Keratinocyte (primary cell): ENCODE results near the gene DCAF17. TPM values are rescaled to one million over a fixed set of nuclear protein-coding genes. Genes with fewer than 3 reads are reported as not detected.

Source experiments
- DNase-seq: peaks from one replicate; pipeline ENCODE4 v3.0.0-alpha.2; 2011; ENCODE audit warnings: low read depth, missing footprints, low spot score
- FAIRE-seq: peaks from 2 replicates; lab custom pipeline; 2011; peaks lifted over from hg19 to GRCh38; lab: Jason Lieb, UNC
- H2AFZ ChIP-seq: 2 replicates; pipeline ENCODE4 v1.6.0; 2012; ENCODE audit warnings: low read length, control low read depth, inconsistent platforms; ENCODE audit not compliant: control insufficient read depth
- H3K27ac ChIP-seq: 2 replicates; pipeline ENCODE4 v1.5.1; 2011; ENCODE audit warnings: low read length; ENCODE audit not compliant: control insufficient read depth, insufficient read depth
- H3K27me3 ChIP-seq: 3 replicates; pipeline ENCODE4 v1.6.0; 2011; ENCODE audit warnings: low read length; ENCODE audit not compliant: control insufficient read depth, insufficient read depth; ENCODE audit errors: extremely low read depth
- H3K36me3 ChIP-seq, 2 experiments: 2 replicates in 1 of 2; 3 replicates in 1 of 2; pipeline ENCODE4 v1.5.1; 2011; ENCODE audit warnings: low read length in 2 of 2, mild to moderate bottlenecking in 1 of 2; ENCODE audit not compliant: control insufficient read depth in 2 of 2, insufficient read depth in 2 of 2; ENCODE audit errors: extremely low read depth in 1 of 2
- H3K4me1 ChIP-seq: 3 replicates; pipeline ENCODE4 v1.5.1; 2011; ENCODE audit warnings: low read length; ENCODE audit not compliant: control insufficient read depth, insufficient read depth; ENCODE audit errors: extremely low read depth
- H3K4me2 ChIP-seq: 3 replicates; pipeline ENCODE4 v1.6.0; 2011; ENCODE audit warnings: low read depth, low read length; ENCODE audit not compliant: control insufficient read depth, insufficient read depth; ENCODE audit errors: extremely low read depth
- H3K4me3 ChIP-seq, 3 experiments: fragments of 200-600 bp in 1 of 3; sonication (generic) in 1 of 3; 2 replicates in 2 of 3; 3 replicates in 1 of 3; pipeline ENCODE4 v1.5.1; 2011 to 2016; ENCODE audit warnings: low read length in 3 of 3, mild to moderate bottlenecking in 3 of 3, control low read depth in 2 of 3, inconsistent platforms in 1 of 3, low read depth in 1 of 3, mixed read lengths in 1 of 3, mixed run types in 1 of 3, moderate library complexity in 1 of 3; ENCODE audit not compliant: control insufficient read depth in 2 of 3, insufficient read depth in 2 of 3; ENCODE audit errors: extremely low read depth in 1 of 3
- H3K79me2 ChIP-seq: 2 replicates; pipeline ENCODE4 v1.6.0; 2012; ENCODE audit warnings: low read length; ENCODE audit not compliant: control insufficient read depth, insufficient read depth
- H3K9ac ChIP-seq: 3 replicates; pipeline ENCODE4 v1.6.0; 2011; ENCODE audit warnings: low read length; ENCODE audit not compliant: control insufficient read depth, insufficient read depth; ENCODE audit errors: extremely low read depth
- H3K9me1 ChIP-seq: 3 replicates; pipeline ENCODE4 v1.6.0; 2011; ENCODE audit warnings: low read length; ENCODE audit not compliant: control insufficient read depth, insufficient read depth; ENCODE audit errors: extremely low read depth
- H3K9me3 ChIP-seq: 2 replicates; pipeline ENCODE4 v1.5.1; 2012; ENCODE audit warnings: low read depth, low read length; ENCODE audit not compliant: control insufficient read depth
- H4K20me1 ChIP-seq: 3 replicates; pipeline ENCODE4 v1.6.0; 2011; ENCODE audit warnings: low read length; ENCODE audit not compliant: control insufficient read depth, insufficient read depth; ENCODE audit errors: extremely low read depth
- EZH2 ChIP-seq: IDR thresholded peaks from one replicate; pipeline ENCODE4 v1.6.1; 2012; ENCODE audit warnings: inconsistent platforms, mild to moderate bottlenecking, low read length, moderate library complexity
- dilution Hi-C: fragments of 300-500 bp; cut with MboI; formaldehyde crosslinking; loops from one replicate; pipeline ENCODE4 v1.7.0; 2020; ENCODE audit warnings: low sequenced_read_pairs; ENCODE audit not compliant: extremely low pct_ligation_motif_present
- polyA plus RNA-seq, 5 experiments: library from polyadenylated mRNA; depleted of rRNA in 3 of 5; stranded (reverse) in 3 of 5; stranded (forward) in 1 of 5; unstranded in 1 of 5; fragments of >200 nt; gene quantifications; 1 replicate in 1 of 5; 2 replicates in 3 of 5; 3 replicates in 1 of 5; pipeline versions ENCODE4 v1.2.1 to v1.2.3, GENCODE V29; 2011 to 2012; ENCODE audit warnings: missing spikeins in 2 of 5, low read depth in 1 of 5, low replicate concordance in 1 of 5
- TF ChIP-seq, protein P1 (sequence below), 3 experiments: IDR thresholded peaks in 1 of 3; conservative IDR thresholded peaks in 1 of 3; optimal IDR thresholded peaks in 1 of 3; 2 replicates in 2 of 3; 3 replicates in 1 of 3; pipeline versions ENCODE3 to v1.5.1; 2011; ENCODE audit warnings: low read length in 3 of 3, mild to moderate bottlenecking in 3 of 3, moderate library complexity in 2 of 3, control low read depth in 1 of 3, inconsistent platforms in 1 of 3; ENCODE audit not compliant: insufficient read depth in 2 of 3; ENCODE audit errors: extremely low read depth in 1 of 3

DCAF17 gene
- polyA plus RNA-seq, 1 donor (not counting 4 experiments of a cell fraction or from before 2014, with no cell fraction given) = 22.9 TPM

DNA sequence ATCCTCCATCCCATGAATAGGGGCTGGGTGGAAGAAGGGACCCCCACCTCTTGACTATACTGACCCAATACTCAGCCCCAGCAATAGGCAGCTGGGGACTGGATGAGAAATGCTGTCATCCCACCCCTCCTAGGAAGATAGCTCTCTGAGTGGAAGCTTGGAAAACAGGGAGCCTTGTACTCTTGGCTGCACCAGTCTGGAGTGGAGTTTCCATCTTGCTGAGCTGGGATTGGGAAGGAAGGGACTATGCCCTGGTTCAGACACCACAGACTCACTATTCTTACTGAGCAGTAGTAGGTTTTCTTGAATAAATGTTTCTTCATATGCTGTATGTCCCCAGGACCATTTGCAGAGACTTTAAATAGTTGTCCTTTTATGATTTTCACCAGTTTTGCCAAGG, 7.4 kb downstream of the DCAF17 start:
- no peaks in the 10 kb centered on the region for H3K27me3 ChIP-seq
- H3K27ac ChIP-seq = no peak overlapping the region
- dilution Hi-C loops = no loop called here
- FAIRE-seq (no peak), DNase-seq (no peak)
- H3K4me2 ChIP-seq = no peak overlapping the region
- no peaks in the 10 kb centered on the region for H3K4me1 ChIP-seq
- H3K79me2 ChIP-seq = peaks cover 19% of the 10 kb centered on the region
- H3K4me3 ChIP-seq = no peak overlapping the region
- TF ChIP-seq, protein P1, sequence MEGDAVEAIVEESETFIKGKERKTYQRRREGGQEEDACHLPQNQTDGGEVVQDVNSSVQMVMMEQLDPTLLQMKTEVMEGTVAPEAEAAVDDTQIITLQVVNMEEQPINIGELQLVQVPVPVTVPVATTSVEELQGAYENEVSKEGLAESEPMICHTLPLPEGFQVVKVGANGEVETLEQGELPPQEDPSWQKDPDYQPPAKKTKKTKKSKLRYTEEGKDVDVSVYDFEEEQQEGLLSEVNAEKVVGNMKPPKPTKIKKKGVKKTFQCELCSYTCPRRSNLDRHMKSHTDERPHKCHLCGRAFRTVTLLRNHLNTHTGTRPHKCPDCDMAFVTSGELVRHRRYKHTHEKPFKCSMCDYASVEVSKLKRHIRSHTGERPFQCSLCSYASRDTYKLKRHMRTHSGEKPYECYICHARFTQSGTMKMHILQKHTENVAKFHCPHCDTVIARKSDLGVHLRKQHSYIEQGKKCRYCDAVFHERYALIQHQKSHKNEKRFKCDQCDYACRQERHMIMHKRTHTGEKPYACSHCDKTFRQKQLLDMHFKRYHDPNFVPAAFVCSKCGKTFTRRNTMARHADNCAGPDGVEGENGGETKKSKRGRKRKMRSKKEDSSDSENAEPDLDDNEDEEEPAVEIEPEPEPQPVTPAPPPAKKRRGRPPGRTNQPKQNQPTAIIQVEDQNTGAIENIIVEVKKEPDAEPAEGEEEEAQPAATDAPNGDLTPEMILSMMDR (optimal IDR thresholded peaks at IDR 0.05 in 1 of 3, IDR thresholded peaks at IDR 0.05 in 1 of 3, conservative IDR thresholded peaks at IDR 0.05 in 1 of 3; ENCODE audit: extremely low read depth in 1 of 3, insufficient read depth in 2 of 3, low read length in 3 of 3) = no peak
- TF ChIP-seq EZH2 = no peak
- H3K9ac ChIP-seq = no peak overlapping the region
- no peaks in the 10 kb centered on the region for H4K20me1 ChIP-seq
- H2AFZ ChIP-seq = no peak overlapping the region
- no peaks in the 10 kb centered on the region for H3K9me1 ChIP-seq
- H3K9me3 ChIP-seq = no peaks in the 10 kb centered on the region
- H3K36me3 ChIP-seq = peaks cover 14 to 31% of the 10 kb centered on the region in 2 experiments

DNA sequence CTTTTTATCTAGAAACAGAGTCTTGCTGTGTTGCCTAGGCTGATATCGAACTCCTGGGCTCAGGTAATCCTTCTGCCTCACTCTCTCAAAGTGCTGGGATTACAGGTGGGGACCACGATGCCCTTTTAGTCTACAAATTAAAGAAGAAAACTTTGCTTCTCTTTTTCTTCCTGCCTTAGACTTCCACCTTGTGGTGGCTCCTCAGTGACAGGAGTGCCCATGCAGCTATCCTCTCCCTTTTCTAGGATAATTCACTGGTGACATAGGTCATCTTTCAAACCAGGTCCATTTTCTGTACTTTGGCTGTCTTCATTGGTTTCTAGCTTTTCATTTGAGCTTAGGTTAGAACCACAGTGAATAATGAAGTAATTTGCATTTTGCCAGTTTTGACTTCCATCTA, 13.6 kb downstream of the DCAF17 start:
- FAIRE-seq (no peak), DNase-seq (no peak)
- Histone ChIP-seq H3K27me3 (no peaks in the 10 kb centered on the region), H3K4me1 (no peaks in the 10 kb centered on the region), H4K20me1 (no peaks in the 10 kb centered on the region), H3K27ac (no peak overlapping the region), H3K79me2 (no peaks in the 10 kb centered on the region), H3K4me3 (no peak overlapping the region), H2AFZ (no peak overlapping the region), H3K9me1 (no peaks in the 10 kb centered on the region), H3K9ac (no peak overlapping the region), H3K36me3 (peaks cover 6 to 12% of the 10 kb centered on the region in 2 experiments), H3K9me3 (no peaks in the 10 kb centered on the region), H3K4me2 (no peak overlapping the region)
- dilution Hi-C loops = no loop called here
- TF ChIP-seq, protein P1 (optimal IDR thresholded peaks at IDR 0.05 in 1 of 3, IDR thresholded peaks at IDR 0.05 in 1 of 3, conservative IDR thresholded peaks at IDR 0.05 in 1 of 3; ENCODE audit: extremely low read depth in 1 of 3, insufficient read depth in 2 of 3, low read length in 3 of 3) = no peak
- no peak for TF ChIP-seq EZH2
